GM12878 (cell line): ENCODE measurements around the gene CNNM1. TPM values are rescaled to one million over a fixed set of nuclear protein-coding genes. Genes with fewer than 3 reads are reported as not detected.

Experiments
- E2F8 ChIP-seq: fragments of 450-650 bp; IDR thresholded peaks from 2 replicates; pipeline ENCODE4 v1.6.1; 2018; ENCODE audit warnings: mild to moderate bottlenecking, low read depth, moderate library complexity; ENCODE audit not compliant: partially characterized antibody
- ETV6 ChIP-seq, 2 experiments: fragments of 450-650 bp in 1 of 2; IDR thresholded peaks in 1 of 2; conservative IDR thresholded peaks in 1 of 2; 2 replicates each; pipeline ENCODE4 v1.6.1; 2014; ENCODE audit warnings: antibody characterized with exemption in 1 of 2, borderline replicate concordance in 1 of 2, low read depth in 1 of 2, mild to moderate bottlenecking in 1 of 2, moderate library complexity in 1 of 2
- HDAC6 ChIP-seq: fragments of 200-600 bp; sonication (generic); IDR thresholded peaks from one replicate; pipeline ENCODE4 v1.8.0; 2017; ENCODE audit warnings: antibody characterized with exemption; ENCODE audit not compliant: unreplicated experiment
- PML ChIP-seq: IDR thresholded peaks from 2 replicates; pipeline ENCODE4 v1.6.1; 2012; ENCODE audit warnings: low read length, inconsistent platforms
- USF1 ChIP-seq: IDR thresholded peaks from 2 replicates; pipeline ENCODE4 v1.6.1; 2011; ENCODE audit warnings: borderline replicate concordance, low read depth, mild to moderate bottlenecking, moderate library complexity, mixed read lengths, low read length; ENCODE audit not compliant: insufficient read depth; ENCODE audit errors: extremely low read length
- ZBTB33 ChIP-seq: fragments of 450-650 bp; IDR thresholded peaks from 2 replicates; pipeline ENCODE4 v1.6.1; 2017; ENCODE audit warnings: mild to moderate bottlenecking
- ZNF274 ChIP-seq: IDR thresholded peaks from one replicate; pipeline ENCODE4 v1.8.0; 2011; ENCODE audit not compliant: insufficient read length, insufficient read depth
- ZNF384 ChIP-seq: IDR thresholded peaks from 2 replicates; pipeline ENCODE4 v1.6.1; 2012; ENCODE audit warnings: low read depth, mild to moderate bottlenecking, low read length, improper control_type of control experiment, borderline replicate concordance
- polyA plus RNA-seq, 11 experiments: library from polyadenylated mRNA; depleted of rRNA in 4 of 11; unstranded in 6 of 11; stranded (reverse) in 5 of 11; fragments of >200 nt; fragmentation: Nextera tagmentation in 4 of 11; fragmentation: Illumina TruSeq in 1 of 11; extraction: Ambion mirVana in 4 of 11; extraction: Trizol in 1 of 11; gene quantifications; 1 replicate in 1 of 11; 2 replicates in 10 of 11; pipeline versions ENCODE4 v1.2.1 to v1.2.3, GENCODE V29; 2011 to 2016; ENCODE audit warnings: inconsistent platforms in 2 of 11, missing spikeins in 2 of 11, low read depth in 1 of 11
- total RNA-seq, 4 experiments: library from RNA; depleted of rRNA in 3 of 4; stranded (reverse); fragments of >200 nt in 3 of 4; fragmentation: Illumina TruSeq in 1 of 4; extraction: Trizol in 1 of 4; gene quantifications; 2 replicates each; pipeline versions ENCODE4 v1.2.1 to v1.2.3, GENCODE V29; 2013 to 2021

Gene CNNM1
- total and polyA plus RNA-seq, 10 of the 15 experiments (the other 5 are each of a cell fraction or from before 2014, with no cell fraction given), result 0.01 TPM; not detected in 9

- TF ChIP-seq HDAC6 (no peak), ZNF384 (no peak), USF1 (no peak), PML (no peak), ETV6 (conservative IDR thresholded peaks at IDR 0.05 in 1 of 2, IDR thresholded peaks at IDR 0.05 in 1 of 2; ENCODE audit: borderline replicate concordance in 1 of 2, low read depth in 1 of 2) (no peak), ZNF274 (no peak), ZBTB33 (no peak), E2F8 (no peak)
These were observed 32.6 kb upstream of the CNNM1 start (continued) for GRCh38 chr10:99296605-99297004.
